ENCODE data around the gene SRRM2.

GRCh38 chr16:2786061-2786825 lies 33.8 kb downstream of the SRRM2 start:
- TF ChIP-seq EZH2 (IDR thresholded peaks at IDR 0.05; ENCODE audit: insufficient read depth, poor library complexity, severe bottlenecking) (no peak), EZH2phosphoT487 (IDR thresholded peaks at IDR 0.05; ENCODE audit: insufficient read depth, low read depth) (no peak)

All from GM23248 (cell line).